H9 (cell line): ENCODE results near the gene PKDCC. TPM values are rescaled to one million over a fixed set of nuclear protein-coding genes. Genes with fewer than 3 reads are reported as not detected.

Source experiments
- DNase-seq: peaks from one replicate; pipeline ENCODE4 v3.0.0-alpha.2; 2017
- H2AFZ ChIP-seq: one replicate; pipeline ENCODE4 v1.6.1; 2013; ENCODE audit warnings: mild to moderate bottlenecking, low read length, control low read depth, moderate library complexity
- H2AK5ac ChIP-seq: 2 replicates; pipeline ENCODE4 v1.6.1; 2013; ENCODE audit warnings: low read length, control low read depth, mixed read lengths; ENCODE audit not compliant: insufficient read length
- H2BK120ac ChIP-seq: one replicate; pipeline ENCODE4 v1.6.1; 2013; ENCODE audit warnings: low read depth, mild to moderate bottlenecking, low read length, control low read depth, inconsistent platforms; ENCODE audit not compliant: poor library complexity, severe bottlenecking
- H2BK12ac ChIP-seq: 2 replicates; pipeline ENCODE4 v1.6.1; 2013; ENCODE audit warnings: low read length, control low read depth, mixed read lengths, low read depth; ENCODE audit not compliant: insufficient read length
- H2BK15ac ChIP-seq: 2 replicates; pipeline ENCODE4 v1.6.1; 2013; ENCODE audit warnings: low read depth, low read length, control low read depth
- H2BK20ac ChIP-seq: one replicate; pipeline ENCODE4 v1.6.1; 2013; ENCODE audit warnings: low read depth, mild to moderate bottlenecking, low read length, control low read depth, inconsistent platforms; ENCODE audit not compliant: poor library complexity, severe bottlenecking
- H2BK5ac ChIP-seq: 2 replicates; pipeline ENCODE4 v1.6.1; 2013; ENCODE audit warnings: low read length, control low read depth, mixed read lengths; ENCODE audit not compliant: insufficient read length
- H3K14ac ChIP-seq: 2 replicates; pipeline ENCODE4 v1.6.1; 2013; ENCODE audit warnings: low read length, control low read depth; ENCODE audit not compliant: insufficient read depth
- H3K18ac ChIP-seq: 2 replicates; pipeline ENCODE4 v1.6.1; 2013; ENCODE audit warnings: low read depth, mild to moderate bottlenecking, mixed read lengths, low read length, control low read depth; ENCODE audit not compliant: insufficient read length
- H3K23ac ChIP-seq: 2 replicates; pipeline ENCODE4 v1.6.1; 2013; ENCODE audit warnings: low read length, control low read depth, mixed read lengths, low read depth; ENCODE audit not compliant: insufficient read length
- H3K23me2 ChIP-seq: 2 replicates; pipeline ENCODE4 v1.6.1; 2013; ENCODE audit warnings: low read depth, mild to moderate bottlenecking, mixed read lengths, low read length, control low read depth; ENCODE audit not compliant: insufficient read length, poor library complexity, severe bottlenecking
- H3K27ac ChIP-seq: 2 replicates; pipeline ENCODE4 v1.5.1; 2013; ENCODE audit warnings: low read length, control low read depth, mixed read lengths, low read depth; ENCODE audit not compliant: insufficient read length
- H3K27me3 ChIP-seq: 2 replicates; pipeline ENCODE4 v1.6.1; 2013; ENCODE audit warnings: low read length, control low read depth, inconsistent platforms; ENCODE audit not compliant: insufficient read depth
- H3K4ac ChIP-seq: 2 replicates; pipeline ENCODE4 v1.6.1; 2013; ENCODE audit warnings: low read depth, mild to moderate bottlenecking, control low read depth, inconsistent platforms, low read length, moderate library complexity
- H3K4me1 ChIP-seq: 2 replicates; pipeline ENCODE4 v1.6.1; 2013; ENCODE audit warnings: low read length, control low read depth, inconsistent platforms; ENCODE audit not compliant: insufficient read depth
- H3K4me2 ChIP-seq: 2 replicates; pipeline ENCODE4 v1.6.1; 2013; ENCODE audit warnings: low read length, control low read depth, mixed read lengths; ENCODE audit not compliant: insufficient read length, insufficient read depth
- H3K56ac ChIP-seq: 2 replicates; pipeline ENCODE4 v1.6.1; 2013; ENCODE audit warnings: low read depth, mild to moderate bottlenecking, mixed read lengths, low read length, control low read depth; ENCODE audit not compliant: insufficient read length
- H3K79me1 ChIP-seq: 2 replicates; pipeline ENCODE4 v1.6.1; 2013; ENCODE audit warnings: low read depth, mild to moderate bottlenecking, moderate library complexity, low read length, control low read depth, inconsistent platforms; ENCODE audit not compliant: insufficient read depth, poor library complexity, severe bottlenecking
- H3K79me2 ChIP-seq: 2 replicates; pipeline ENCODE4 v1.6.1; 2013; ENCODE audit warnings: low read length, control low read depth, inconsistent platforms; ENCODE audit not compliant: insufficient read depth
- H3K9ac ChIP-seq: 2 replicates; pipeline ENCODE4 v1.6.1; 2013; ENCODE audit warnings: low read length, control low read depth, mixed read lengths; ENCODE audit not compliant: insufficient read length; ENCODE audit errors: extremely low read depth
- H3K9me3 ChIP-seq: one replicate; pipeline ENCODE4 v1.6.1; 2013; ENCODE audit warnings: low read depth, low read length, inconsistent platforms; ENCODE audit not compliant: control insufficient read depth
- H3T11ph ChIP-seq: one replicate; pipeline ENCODE4 v1.6.1; 2013; ENCODE audit warnings: mild to moderate bottlenecking, low read length, control low read depth, inconsistent platforms
- H4K20me1 ChIP-seq: one replicate; pipeline ENCODE4 v1.6.1; 2013; ENCODE audit not compliant: control insufficient read depth, insufficient read length, insufficient read depth
- H4K5ac ChIP-seq: 2 replicates; pipeline ENCODE4 v1.6.1; 2013; ENCODE audit warnings: low read depth, mild to moderate bottlenecking, mixed read lengths, low read length, control low read depth; ENCODE audit not compliant: insufficient read length
- H4K8ac ChIP-seq: replicated peaks from 2 replicates; pipeline ENCODE4 v1.6.1; 2013; ENCODE audit warnings: low read length, control low read depth, mixed read lengths, low read depth; ENCODE audit not compliant: insufficient read length
- H4K91ac ChIP-seq: 2 replicates; pipeline ENCODE4 v1.6.1; 2013; ENCODE audit warnings: low read depth, mild to moderate bottlenecking, moderate library complexity, mixed read lengths, low read length, control low read depth; ENCODE audit not compliant: insufficient read length
- H3K27ac Mint-ChIP-seq, 3 experiments: 2 replicates in 2 of 3; 3 replicates in 1 of 3; pipeline ENCODE4 v1.8.0; 2020 to 2021; ENCODE audit warnings: mixed read lengths in 3 of 3, mild to moderate bottlenecking in 1 of 3, moderate library complexity in 1 of 3
- H3K27me3 Mint-ChIP-seq: 2 replicates; pipeline ENCODE4 v1.8.0; 2021; ENCODE audit warnings: low read depth, mild to moderate bottlenecking, moderate library complexity, mixed read lengths
- H3K36me3 Mint-ChIP-seq, 3 experiments: 2 replicates in 2 of 3; 3 replicates in 1 of 3; pipeline ENCODE4 v1.8.0; 2020 to 2021; ENCODE audit warnings: low read depth in 3 of 3, mixed read lengths in 3 of 3; ENCODE audit not compliant: insufficient read depth in 1 of 3
- H3K4me1 Mint-ChIP-seq, 2 experiments: 2 replicates each; pipeline ENCODE4 v1.8.0; 2020; ENCODE audit warnings: mixed read lengths in 2 of 2
- H3K4me3 Mint-ChIP-seq, 2 experiments: 2 replicates in 1 of 2; 3 replicates in 1 of 2; pipeline ENCODE4 v1.8.0; 2020 to 2021; ENCODE audit warnings: mild to moderate bottlenecking in 2 of 2, mixed read lengths in 2 of 2, moderate library complexity in 1 of 2
- H3K9me3 Mint-ChIP-seq, 2 experiments: 2 replicates in 1 of 2; 3 replicates in 1 of 2; pipeline ENCODE4 v1.8.0; 2020; ENCODE audit warnings: mild to moderate bottlenecking in 2 of 2, mixed read lengths in 2 of 2, moderate library complexity in 1 of 2
- CTCF ChIP-seq: fragments of 200-600 bp; sonication (generic); conservative IDR thresholded peaks from 3 replicates; pipeline ENCODE4 v1.8.0; 2021; ENCODE audit warnings: antibody characterized with exemption, mild to moderate bottlenecking
- WGBS: extraction: QIAGEN DNeasy Blood & Tissue Kit; methylation state at CpG from one replicate; pipeline ENCODE4 v1.1.7; 2013; ENCODE audit warnings: missing lambda C conversion rate, low lambda C conversion rate, mixed read lengths; ENCODE audit not compliant: insufficient read length; ENCODE audit errors: extremely low coverage; 5-methylcytosine and 5-hydroxymethylcytosine counted together
- total RNA-seq: library from RNA; stranded (reverse); gene quantifications from 2 replicates; pipeline ENCODE4 v1.2.1, GENCODE V29; 2021

Gene PKDCC
- total RNA-seq, 1 experiment from 2014 or later = 134 TPM

GRCh38 chr2:42073739-42074503, 26.1 kb downstream of the PKDCC start:
- H3K4me1 ChIP-seq = no peaks in the 10 kb centered on the region; the same call in 1 of the 2 replicates
- no peak overlapping the region for H3K4me2 ChIP-seq
- H2BK12ac ChIP-seq = no peak overlapping the region
- no CpG with 5 or more reads among the region's 2 CpGs for WGBS
- Mint-ChIP-seq H3K36me3 (no peaks in the 10 kb centered on the region), H3K27ac (no peak overlapping the region), H3K4me1 (peaks cover 11 to 24% of the 10 kb centered on the region in 2 experiments), H3K9me3 (no peaks in the 10 kb centered on the region), H3K4me3 (no peak overlapping the region), H3K27me3 (peaks cover 7% of the 10 kb centered on the region)
- H4K8ac ChIP-seq = no peak overlapping the region
- H2BK20ac ChIP-seq = no peak overlapping the region
- no peak overlapping the region for H3K27ac ChIP-seq
- H2AK5ac ChIP-seq = no peak overlapping the region
- no peak for DNase-seq
- no peak overlapping the region for H3K4ac ChIP-seq
- no peak overlapping the region for H4K91ac ChIP-seq
- no peaks in the 10 kb centered on the region for H4K20me1 ChIP-seq
- no peaks in the 10 kb centered on the region for H3K79me1 ChIP-seq
- H3K23ac ChIP-seq = no peak overlapping the region
- H2BK5ac ChIP-seq = no peak overlapping the region
- TF ChIP-seq CTCF = no peak
- H3K79me2 ChIP-seq = no peaks in the 10 kb centered on the region
- no peaks in the 10 kb centered on the region for H3K23me2 ChIP-seq
- H3K18ac ChIP-seq = no peak overlapping the region
- no peak overlapping the region for H3K56ac ChIP-seq
- no peak overlapping the region for H2BK120ac ChIP-seq
- no peaks in the 10 kb centered on the region for H3K9me3 ChIP-seq
- no peak overlapping the region for H3K9ac ChIP-seq
- no peak overlapping the region for H2AFZ ChIP-seq
- H3K14ac ChIP-seq = no peak overlapping the region
- peaks cover 2% of the 10 kb centered on the region; the same call in 1 of the 2 replicates for H3K27me3 ChIP-seq
- H4K5ac ChIP-seq = no peak overlapping the region
- H2BK15ac ChIP-seq = no peak overlapping the region
- H3T11ph ChIP-seq = no peak overlapping the region
